A673 (cell line): ENCODE measurements around the gene PTPN20.

Source experiments
- CTCF ChIP-seq: fragments of 300-800, 200-600 bp; sonication (generic); conservative IDR thresholded peaks from 2 replicates; pipeline ENCODE4 v1.5.1; 2017; ENCODE audit warnings: low read depth, mild to moderate bottlenecking, antibody characterized with exemption, low read length, moderate library complexity, mixed read lengths
- EZH2 ChIP-seq: fragments of 200-600 bp; sonication (generic); IDR thresholded peaks from 2 replicates; pipeline ENCODE4 v1.6.1; 2017; ENCODE audit warnings: borderline replicate concordance, low read depth, mild to moderate bottlenecking, mixed read lengths, antibody characterized with exemption, low read length; ENCODE audit not compliant: poor library complexity, severe bottlenecking

DNA sequence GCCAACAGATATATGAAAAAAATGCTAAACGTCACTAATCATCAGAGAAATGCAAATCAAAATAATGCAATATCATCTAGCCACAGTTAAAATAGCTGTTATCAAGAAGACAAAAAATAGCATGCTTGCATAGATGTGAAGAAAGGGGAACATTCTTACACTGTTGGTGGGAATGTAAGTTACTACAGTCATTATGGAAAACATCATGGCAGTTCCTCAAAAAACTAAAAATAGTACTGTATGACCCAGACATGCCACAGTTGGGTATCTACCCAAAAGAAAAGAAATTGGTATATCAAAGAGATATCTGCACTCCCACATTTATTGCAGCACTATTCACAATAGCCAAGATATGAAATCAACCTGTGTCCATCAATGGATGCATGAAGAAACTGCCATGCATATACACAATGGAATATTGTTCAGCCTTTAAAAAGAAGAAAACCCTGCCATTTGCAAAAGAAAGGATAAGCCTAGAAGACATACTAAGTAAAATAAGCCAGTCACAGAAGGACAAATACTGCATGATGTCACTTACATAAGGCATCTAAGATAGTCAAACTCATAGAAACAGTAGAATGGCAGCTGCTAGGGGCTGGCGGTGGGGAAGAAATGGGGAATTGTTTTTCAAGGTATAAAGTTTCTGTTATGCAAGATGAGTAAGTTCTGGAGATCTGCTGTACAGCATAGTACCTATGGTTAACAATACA, 107.0 kb downstream of the PTPN20 start:
- no peak for TF ChIP-seq CTCF
- TF ChIP-seq EZH2: no peak
